HG03066 (cell line): ENCODE measurements around the gene ZNF689.
"Not testable (repeated sequence)": the region's sequence is repeated elsewhere in the genome, so short reads cannot be mapped to it uniquely, and the experiment has no call there.

ENCODE experiments used
- ATAC-seq: cut with Tn5 transposase; IDR thresholded peaks from one replicate; pipeline ENCODE4 v1.9.1; 2021; ENCODE audit warnings: low read depth; ENCODE audit not compliant: unreplicated experiment

The ZNF689 gene

GRCh38 chr16:30601966-30602365 is 8.2 kb downstream of the ZNF689 start:
- ATAC-seq = no peak

- ATAC-seq = no peak
Measured at GRCh38 chr16:30600929-30601328, 9.3 kb downstream of the ZNF689 start.

GRCh38 chr16:30600215-30600614 is 10.0 kb downstream of the ZNF689 start:
- no peak for ATAC-seq

GRCh38 chr16:30592871-30593270 is 17.3 kb downstream of the ZNF689 start:
- ATAC-seq = no peak

GRCh38 chr16:30590869-30591268 is 19.3 kb downstream of the ZNF689 start:
- not testable (repeated sequence) for ATAC-seq

- not testable (repeated sequence) for ATAC-seq
Measured at GRCh38 chr16:30589582-30589981, 20.6 kb downstream of the ZNF689 start.

GRCh38 chr16:30588651-30589050 is 21.5 kb downstream of the ZNF689 start:
- ATAC-seq = no peak

- peak; percentile 94 for ATAC-seq
Measured at GRCh38 chr16:30585400-30586191, 24.6 kb downstream of the ZNF689 start, which contains the start of gene ZNF785. Gene ZNF785, minus strand, starts transcription at chr16:30585697. Its CDS starts 86 bp downstream, at chr16:30585611.

GRCh38 chr16:30585022-30585399 is 25.2 kb downstream of the ZNF689 start:
- no peak for ATAC-seq

- ATAC-seq = no peak
Measured at GRCh38 chr16:30582611-30583340, 27.4 kb downstream of the ZNF689 start.

- ATAC-seq = no peak
Measured at GRCh38 chr16:30581457-30581856, 28.7 kb downstream of the ZNF689 start.

GRCh38 chr16:30574678-30575077 is 35.5 kb downstream of the ZNF689 start:
- no peak for ATAC-seq

GRCh38 chr16:30571445-30572322 is 38.5 kb downstream of the ZNF689 start, which contains the start of gene ZNF688:
Gene ZNF688, minus strand, starts transcription at chr16:30571714. Its CDS starts 85 bp downstream, at chr16:30571629.
- peak; percentile 70 for ATAC-seq

- ATAC-seq = no peak
Measured at GRCh38 chr16:30570636-30571444, 39.3 kb downstream of the ZNF689 start.

- no peak for ATAC-seq
Measured at GRCh38 chr16:30569746-30570635, 40.2 kb downstream of the ZNF689 start.

GRCh38 chr16:30569281-30569680 is 40.9 kb downstream of the ZNF689 start:
- no peak for ATAC-seq

- peak; percentile 36 for ATAC-seq
Measured at GRCh38 chr16:30567991-30568638, 42.1 kb downstream of the ZNF689 start.
